SK-N-SH (cell line): Measurements from ENCODE around the gene ARHGAP40. TPM values are rescaled to one million over a fixed set of nuclear protein-coding genes. Genes with fewer than 3 reads are reported as not detected.

Experiments used
- CTCF ChIA-PET: fragments of 300-600, 350-600 bp; formaldehyde crosslinking; extraction: SDS; loops from one replicate; lab custom pipeline; 2021; lab: Yijun Ruan, JAX
- POLR2A ChIA-PET: fragments of 350-600 bp; sonication (Branson Sonifier 250); formaldehyde crosslinking; extraction: SDS; loops from one replicate; lab custom pipeline; 2020; ENCODE audit warnings: antibody characterized with exemption, inconsistent platforms; lab: Yijun Ruan, JAX
- DNase-seq: peaks from one replicate; pipeline ENCODE4 v3.0.0; 2012
- H2AFZ ChIP-seq: fragments of 200-600 bp; sonication (generic); 2 replicates; pipeline ENCODE4 v1.8.1; 2016; ENCODE audit warnings: antibody characterized with exemption, mild to moderate bottlenecking, low read depth
- H3F3A ChIP-seq: fragments of 200-600 bp; sonication (generic); replicated peaks from 2 replicates; pipeline ENCODE3; 2016; ENCODE audit warnings: antibody characterized with exemption, mild to moderate bottlenecking; ENCODE audit not compliant: insufficient read depth
- H3K27ac ChIP-seq, 2 experiments: fragments of 200-500 bp in 1 of 2; fragments of 200-600 bp in 1 of 2; sonication (Bioruptor generic) in 1 of 2; sonication (generic), shearing (Covaris generic) in 1 of 2; 2 replicates each; pipeline versions ENCODE4 v1.5.1 to v1.6.1; 2014 to 2016; ENCODE audit warnings: low read depth in 2 of 2, inconsistent platforms in 1 of 2, low read length in 1 of 2, mild to moderate bottlenecking in 1 of 2, mixed read lengths in 1 of 2
- H3K27me3 ChIP-seq: fragments of 200-600 bp; sonication (generic), shearing (Covaris generic); 2 replicates; pipeline ENCODE4 v1.6.1; 2016; ENCODE audit warnings: mixed run types; ENCODE audit not compliant: insufficient read depth
- H3K36me3 ChIP-seq, 2 experiments: fragments of 200-500 bp in 1 of 2; fragments of 200-600 bp in 1 of 2; sonication (Bioruptor generic) in 1 of 2; sonication (generic) in 1 of 2; replicated peaks in 1 of 2; 2 replicates each; pipeline versions ENCODE3 to v1.5.1; 2014 to 2016; ENCODE audit warnings: low read length in 1 of 2, mild to moderate bottlenecking in 1 of 2; ENCODE audit not compliant: insufficient read depth in 2 of 2, control insufficient read depth in 1 of 2
- H3K4me1 ChIP-seq, 2 experiments: fragments of 200-500 bp in 1 of 2; fragments of 200-600 bp in 1 of 2; sonication (Bioruptor generic) in 1 of 2; sonication (generic), shearing (Covaris generic) in 1 of 2; 2 replicates each; pipeline versions ENCODE4 v1.5.1 to v1.6.1; 2014 to 2016; ENCODE audit warnings: low read depth in 1 of 2, low read length in 1 of 2, mixed run types in 1 of 2; ENCODE audit not compliant: insufficient read depth in 2 of 2, control insufficient read depth in 1 of 2
- H3K4me2 ChIP-seq: fragments of 200-600 bp; sonication (generic), shearing (Covaris generic); 2 replicates; pipeline ENCODE4 v1.6.1; 2017; ENCODE audit warnings: mixed run types
- H3K4me3 ChIP-seq, 2 experiments: fragments of 200-500 bp in 1 of 2; fragments of 200-600 bp in 1 of 2; sonication (Bioruptor generic) in 1 of 2; sonication (generic), shearing (Covaris generic) in 1 of 2; 2 replicates each; pipeline versions ENCODE4 v1.5.1 to v1.8.1; 2014 to 2016; ENCODE audit warnings: low read depth in 2 of 2, inconsistent platforms in 1 of 2, low read length in 1 of 2, mild to moderate bottlenecking in 1 of 2, mixed read lengths in 1 of 2, moderate library complexity in 1 of 2
- H3K79me2 ChIP-seq: fragments of 200-600 bp; sonication (generic); 2 replicates; pipeline ENCODE4 v1.8.1; 2017; ENCODE audit warnings: mild to moderate bottlenecking; ENCODE audit not compliant: insufficient read depth
- H3K9ac ChIP-seq: fragments of 200-600 bp; sonication (generic); 2 replicates; pipeline ENCODE4 v1.6.1; 2017; ENCODE audit warnings: mixed run types
- H3K9me2 ChIP-seq: fragments of 200-600 bp; sonication (generic); 2 replicates; pipeline ENCODE4 v1.6.1; 2017; ENCODE audit warnings: mixed run types
- H3K9me3 ChIP-seq: fragments of 200-600 bp; sonication (generic); 2 replicates; pipeline ENCODE4 v1.6.1; 2017; ENCODE audit warnings: mixed run types, mild to moderate bottlenecking, moderate library complexity
- H4K20me1 ChIP-seq: fragments of 200-600 bp; sonication (generic); 2 replicates; pipeline ENCODE4 v1.6.1; 2017; ENCODE audit warnings: mild to moderate bottlenecking, mixed run types; ENCODE audit not compliant: insufficient read depth
- CHD2 ChIP-seq: fragments of 150-350 bp; IDR thresholded peaks from 2 replicates; pipeline ENCODE4 v1.6.1; 2018; ENCODE audit warnings: low read length; ENCODE audit not compliant: partially characterized antibody
- EZH2phosphoT487 ChIP-seq: fragments of 200-600 bp; sonication (generic); IDR thresholded peaks from 2 replicates; pipeline ENCODE4 v1.6.1; 2017; ENCODE audit warnings: low read depth, mixed run types, mild to moderate bottlenecking, antibody characterized with exemption, moderate library complexity, borderline replicate concordance
- FOXJ3 ChIP-seq: sonication (generic); formaldehyde crosslinking; IDR thresholded peaks from 2 replicates; pipeline ENCODE4 v1.5.1; 2020; ENCODE audit warnings: mild to moderate bottlenecking, missing genetic modification reagents
- IRF3 ChIP-seq: fragments of 150-350 bp; IDR thresholded peaks from 2 replicates; pipeline ENCODE4 v1.6.1; 2016; ENCODE audit warnings: mild to moderate bottlenecking, low read depth, low read length
- NFIC ChIP-seq: IDR thresholded peaks from 2 replicates; pipeline ENCODE4 v1.4.0; 2012; ENCODE audit warnings: borderline replicate concordance
- NRF1 ChIP-seq: IDR thresholded peaks from 2 replicates; pipeline ENCODE4 v1.6.1; 2012; ENCODE audit warnings: low read depth, mild to moderate bottlenecking, low read length
- POLR2AphosphoS5 ChIP-seq: IDR thresholded peaks from 2 replicates; pipeline ENCODE4 v1.6.1; 2012; ENCODE audit warnings: low read depth, low read length
- RFX5 ChIP-seq: IDR thresholded peaks from 2 replicates; pipeline ENCODE4 v1.6.1; 2012; ENCODE audit warnings: mild to moderate bottlenecking, improper control_type of control experiment, low read length
- RXRA ChIP-seq: IDR thresholded peaks from 2 replicates; pipeline ENCODE4 v1.4.0; 2012; ENCODE audit warnings: low read depth, mild to moderate bottlenecking, borderline replicate concordance
- SMC3 ChIP-seq: IDR thresholded peaks from 2 replicates; pipeline ENCODE4 v1.6.1; 2012; ENCODE audit warnings: low read depth, low read length, improper control_type of control experiment
- TAF1 ChIP-seq: IDR thresholded peaks from 2 replicates; pipeline ENCODE4 v1.6.1; 2012; ENCODE audit warnings: low read depth, mild to moderate bottlenecking, low read length, moderate library complexity, borderline replicate concordance
- TCF12 ChIP-seq: IDR thresholded peaks from 2 replicates; pipeline ENCODE4 v1.4.0; 2012
- TEAD4 ChIP-seq: IDR thresholded peaks from 2 replicates; pipeline ENCODE4 v1.4.0; 2012; ENCODE audit warnings: mild to moderate bottlenecking, borderline replicate concordance; ENCODE audit not compliant: insufficient read depth
- USF1 ChIP-seq: IDR thresholded peaks from 2 replicates; pipeline ENCODE4 v1.4.0; 2012; ENCODE audit warnings: low read depth, borderline replicate concordance
- WGBS: methylation state at CpG from one replicate; pipeline ENCODE4 v1.1.6; 2017; ENCODE audit warnings: low lambda C conversion rate; 5-methylcytosine and 5-hydroxymethylcytosine counted together
- polyA plus RNA-seq, 3 experiments: library from polyadenylated mRNA; depleted of rRNA; stranded (reverse); fragments of >200 nt; gene quantifications; 2 replicates each; pipeline ENCODE4 v1.2.3, GENCODE V29; 2012

The ARHGAP40 gene
- polyA plus RNA-seq, 1 of the 3 experiments (the other 2 are of a cell fraction) = 0.02 TPM

- no peak for TF ChIP-seq CHD2
- TF ChIP-seq FOXJ3 (CRISPR knock-in tag) = no peak
- TF ChIP-seq TAF1 = no peak
- TF ChIP-seq NFIC = no peak
- no peak for TF ChIP-seq SMC3
- no peak for TF ChIP-seq TEAD4
- no peak for TF ChIP-seq POLR2AphosphoS5
- TF ChIP-seq RFX5 = no peak
- no peak for TF ChIP-seq IRF3
- no peak for TF ChIP-seq NRF1
- Histone ChIP-seq H3K4me1 (peaks cover 0 to 16% of the 10 kb centered on the region in 2 experiments; a peak in 1 of 4 replicates), H4K20me1 (no peaks in the 10 kb centered on the region), H3K79me2 (no peaks in the 10 kb centered on the region), H2AFZ (no peak overlapping the region), H3K9me3 (no peaks in the 10 kb centered on the region), H3K4me3 (no peak overlapping the region), H3K4me2 (no peak overlapping the region), H3K27me3 (no peaks in the 10 kb centered on the region), H3K36me3 (no peaks in the 10 kb centered on the region), H3K9me2 (no peaks in the 10 kb centered on the region), H3F3A (no peaks in the 10 kb centered on the region), H3K27ac (no peak overlapping the region), H3K9ac (no peak overlapping the region)
- WGBS = 64% methylated on average over 10 of the region's 10 CpGs
- no peak for DNase-seq
- ChIA-PET POLR2A (no interaction called here), CTCF (no interaction called here)
These were observed 16.0 kb upstream of the ARHGAP40 start for GRCh38 chr20:38585404-38586180.

GRCh38 chr20:38586181-38586525 lies 15.5 kb upstream of the ARHGAP40 start:
- Histone ChIP-seq H3K9ac (no peak overlapping the region), H4K20me1 (no peaks in the 10 kb centered on the region), H3K9me2 (no peaks in the 10 kb centered on the region), H3K9me3 (no peaks in the 10 kb centered on the region), H3K4me1 (peaks cover 0 to 12% of the 10 kb centered on the region in 2 experiments; a peak in 1 of 4 replicates), H3K36me3 (no peaks in the 10 kb centered on the region), H3K4me2 (no peak overlapping the region), H3K27ac (no peak overlapping the region), H3K4me3 (no peak overlapping the region), H3K79me2 (no peaks in the 10 kb centered on the region), H3K27me3 (no peaks in the 10 kb centered on the region), H2AFZ (no peak overlapping the region), H3F3A (no peaks in the 10 kb centered on the region)
- TF ChIP-seq SMC3 (no peak), POLR2AphosphoS5 (no peak), TCF12 (no peak), USF1 (no peak), RXRA (no peak), TAF1 (no peak), EZH2phosphoT487 (no peak), NRF1 (no peak)
- 100% methylated on average over 2 of the region's 3 CpGs for WGBS
- ChIA-PET POLR2A (no interaction called here), CTCF (interaction anchor here (1.3 kb wide), 1 partner anchor 140 kb away, joined by 3 read pairs; no protein-coding TSS in a partner anchor)
- DNase-seq = no peak
